Ovary (tissue), 9 donors: Measurements from ENCODE around the gene PLXNB1. TPM values are rescaled to one million over a fixed set of nuclear protein-coding genes. Genes with fewer than 3 reads are reported as not detected.

Experiments used
- DNase-seq, 5 donors: peaks; one replicate each; pipeline ENCODE4 v3.0.0-alpha.2; 2019 to 2020
- H3K27ac ChIP-seq, 2 donors: fragments of 200-600 bp; one replicate each; pipeline versions ENCODE4 v1.5.1 to v1.8.0; 2019 to 2022
- H3K27me3 ChIP-seq: fragments of 200-600 bp; one replicate; pipeline ENCODE4 v1.8.0; 2022
- H3K36me3 ChIP-seq: fragments of 200-600 bp; sonication (generic); one replicate; pipeline ENCODE4 v1.5.1; 2019
- H3K4me1 ChIP-seq: one replicate; pipeline ENCODE4 v1.8.1; 2013; ENCODE audit warnings: mild to moderate bottlenecking, moderate library complexity; ENCODE audit not compliant: insufficient read depth
- H3K4me3 ChIP-seq: fragments of 200-600 bp; sonication (generic); one replicate; pipeline ENCODE4 v1.5.1; 2017
- H3K9me3 ChIP-seq, 2 donors: fragments of 200-600 bp in 1 of 2; sonication (generic) in 1 of 2; one replicate each; pipeline versions ENCODE4 v1.5.1 to v1.8.1; 2013 to 2019; ENCODE audit warnings: mild to moderate bottlenecking in 1 of 2, moderate library complexity in 1 of 2
- EP300 ChIP-seq: sonication (generic); formaldehyde crosslinking; IDR thresholded peaks from one replicate; pipeline ENCODE4 v1.6.1; 2017; ENCODE audit warnings: antibody characterized with exemption
- POLR2A ChIP-seq: fragments of 450-650 bp; IDR thresholded peaks from one replicate; pipeline ENCODE4 v1.6.1; 2017; ENCODE audit warnings: antibody characterized with exemption, mild to moderate bottlenecking, moderate library complexity
- WGBS, 3 donors: extraction: QIAGEN DNeasy Blood & Tissue Kit in 1 of 3; methylation state at CpG; one replicate each; pipeline versions ENCODE4 v1.1.5 to v1.1.7; 2013 to 2017; 5-methylcytosine and 5-hydroxymethylcytosine counted together
- intact Hi-C, 4 donors: fragments of 100-400 bp; cut with DNase I; formaldehyde crosslinking; loops; one replicate each; pipeline versions ENCODE4 v1.11.0 to v1.15.1; 2022 to 2023
- polyA plus RNA-seq, 2 donors: library from polyadenylated mRNA; stranded (reverse); fragments of 200-250 nt in 1 of 2; fragments of 350-450 nt in 1 of 2; fragmentation: Illumina TruSeq in 1 of 2; extraction: RNeasy Lipid Tissue Mini Kit (QIAGEN cat#74804) in 1 of 2; gene quantifications; one replicate each; pipeline ENCODE4 v1.2.3, GENCODE V29; 2013 to 2014
- total RNA-seq, 7 donors: library from RNA; depleted of rRNA in 2 of 7; stranded (reverse); fragments of >200 nt in 2 of 7; fragmentation: NEBNext Ultra II Directional in 3 of 7; extraction: Animal tissue kit (Norgen Biotek cat#: 25700) in 3 of 7; gene quantifications; one replicate each; pipeline versions ENCODE4 v1.1.0 to v1.2.4, GENCODE V29; 2016 to 2023
- TF ChIP-seq, protein P1 (sequence below), 3 donors: fragments of 450-650 bp in 2 of 3; fragments of 200-600 bp in 1 of 3; IDR thresholded peaks; one replicate each; pipeline versions ENCODE4 v1.5.1 to v1.8.0; 2016 to 2022; ENCODE audit warnings: antibody characterized with exemption in 3 of 3, mild to moderate bottlenecking in 1 of 3
- donor health status: DM: no; HTN: no; CAD: no; lungs with moderate emphysema.
- donor health status: DM: no; HTN: no; CAD: no.
- donor health status: Bipolar disorder and iron deficiency.
- donor health status: DM: yes; HTN: yes; CAD: no.
- donor health status: DM: no; HTN: no; CAD: no.
- donor health status: DM: yes; HTN: yes; CAD: no.

PLXNB1 gene
- total and polyA plus RNA-seq, 9 donors, result 11.2 to 166 (median 83.7) TPM

DNA sequence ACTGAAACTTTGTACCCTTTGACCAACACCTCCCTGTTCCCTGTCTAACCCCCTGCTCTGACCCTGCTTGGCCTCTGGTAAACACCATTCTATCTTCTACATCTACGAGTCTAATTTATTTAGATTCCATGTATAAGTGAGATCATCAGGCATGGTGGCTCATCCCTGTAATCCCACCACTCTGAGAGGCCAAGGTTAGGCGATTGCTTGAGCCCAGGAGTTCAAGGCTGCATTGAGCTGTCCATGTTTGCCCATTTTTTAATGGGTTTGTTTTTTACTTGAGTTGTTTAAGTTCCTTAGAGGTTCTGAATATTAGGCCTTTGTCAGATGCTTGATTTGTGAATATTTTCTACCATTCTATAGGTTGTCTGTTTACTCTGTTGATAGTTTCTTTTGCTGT lies 40.9 kb downstream of the PLXNB1 start:
- no peaks in the 10 kb centered on the region for H3K4me1 ChIP-seq
- no peak for TF ChIP-seq POLR2A
- TF ChIP-seq, protein P1, sequence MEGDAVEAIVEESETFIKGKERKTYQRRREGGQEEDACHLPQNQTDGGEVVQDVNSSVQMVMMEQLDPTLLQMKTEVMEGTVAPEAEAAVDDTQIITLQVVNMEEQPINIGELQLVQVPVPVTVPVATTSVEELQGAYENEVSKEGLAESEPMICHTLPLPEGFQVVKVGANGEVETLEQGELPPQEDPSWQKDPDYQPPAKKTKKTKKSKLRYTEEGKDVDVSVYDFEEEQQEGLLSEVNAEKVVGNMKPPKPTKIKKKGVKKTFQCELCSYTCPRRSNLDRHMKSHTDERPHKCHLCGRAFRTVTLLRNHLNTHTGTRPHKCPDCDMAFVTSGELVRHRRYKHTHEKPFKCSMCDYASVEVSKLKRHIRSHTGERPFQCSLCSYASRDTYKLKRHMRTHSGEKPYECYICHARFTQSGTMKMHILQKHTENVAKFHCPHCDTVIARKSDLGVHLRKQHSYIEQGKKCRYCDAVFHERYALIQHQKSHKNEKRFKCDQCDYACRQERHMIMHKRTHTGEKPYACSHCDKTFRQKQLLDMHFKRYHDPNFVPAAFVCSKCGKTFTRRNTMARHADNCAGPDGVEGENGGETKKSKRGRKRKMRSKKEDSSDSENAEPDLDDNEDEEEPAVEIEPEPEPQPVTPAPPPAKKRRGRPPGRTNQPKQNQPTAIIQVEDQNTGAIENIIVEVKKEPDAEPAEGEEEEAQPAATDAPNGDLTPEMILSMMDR (IDR thresholded peaks at IDR 0.05), result no peak
- TF ChIP-seq EP300, result no peak
- H3K27me3 ChIP-seq, result no peaks in the 10 kb centered on the region
- H3K4me3 ChIP-seq, result no peak overlapping the region
- intact Hi-C loops, result no loop called here
- WGBS, 3 donors, result 68 to 78% (median 74%) methylated on average over 2 of the region's 2 CpGs
- no peak for DNase-seq
- no peak overlapping the region for H3K27ac ChIP-seq
- no peaks in the 10 kb centered on the region for H3K36me3 ChIP-seq
- no peaks in the 10 kb centered on the region for H3K9me3 ChIP-seq

DNA sequence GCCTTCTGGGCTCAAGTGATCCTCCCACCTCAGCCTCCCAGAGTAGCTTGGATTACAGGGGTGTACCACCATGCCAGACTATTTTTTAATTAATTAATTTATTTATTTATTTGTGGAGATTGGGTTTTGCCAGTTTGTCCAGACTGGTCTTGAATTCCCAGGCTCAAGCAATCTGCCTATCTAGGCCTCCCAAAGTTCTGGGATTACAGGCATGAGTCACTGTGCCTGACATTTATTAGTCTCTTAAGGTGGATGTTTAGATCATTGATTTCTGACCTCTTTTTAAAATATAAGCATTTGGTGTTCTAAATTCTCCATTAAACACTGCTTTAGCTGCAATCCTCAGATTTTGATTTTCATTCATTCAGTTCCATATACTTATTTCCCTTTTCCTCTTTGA lies 42.3 kb downstream of the PLXNB1 start:
- H3K4me1 ChIP-seq, result no peaks in the 10 kb centered on the region
- no peak overlapping the region for H3K4me3 ChIP-seq
- H3K36me3 ChIP-seq, result no peaks in the 10 kb centered on the region
- intact Hi-C loops, result no loop called here
- DNase-seq, result no peak
- H3K9me3 ChIP-seq, result no peaks in the 10 kb centered on the region
- no peaks in the 10 kb centered on the region for H3K27me3 ChIP-seq
- TF ChIP-seq POLR2A (no peak), EP300 (no peak)
- TF ChIP-seq, protein P1 (IDR thresholded peaks at IDR 0.05), result no peak
- H3K27ac ChIP-seq, result no peak overlapping the region

DNA sequence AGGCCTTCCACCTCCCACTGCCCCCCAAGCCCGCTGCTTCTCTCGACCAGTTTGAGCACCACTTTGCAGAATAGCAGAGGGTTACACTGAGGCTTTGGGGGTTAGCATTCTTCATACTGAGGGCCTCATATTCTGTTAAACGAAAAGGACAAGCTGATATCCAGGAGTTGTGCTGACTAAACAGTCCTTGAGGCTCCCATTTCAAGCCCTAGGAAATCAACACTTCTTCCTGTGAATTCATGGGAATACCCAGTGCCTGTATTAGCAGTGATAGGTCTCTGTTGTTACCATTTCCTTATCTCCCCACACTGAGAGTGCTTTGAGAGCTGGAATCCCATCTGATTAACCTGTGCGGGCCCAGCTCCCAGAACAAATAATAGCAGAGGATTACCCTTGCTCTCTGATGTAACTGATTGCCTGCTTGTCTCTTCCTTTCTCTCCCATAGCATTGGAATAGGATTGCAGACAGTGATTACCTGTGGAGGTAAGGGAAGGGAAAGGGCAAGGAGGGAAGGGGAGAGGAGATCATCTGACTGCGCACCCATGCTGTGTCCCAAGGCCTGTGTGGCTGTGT lies 56.9 kb downstream of the PLXNB1 start:
- Histone ChIP-seq H3K27ac (no peak overlapping the region), H3K4me1 (no peaks in the 10 kb centered on the region), H3K4me3 (no peak overlapping the region), H3K9me3 (no peaks in the 10 kb centered on the region), H3K27me3 (no peaks in the 10 kb centered on the region), H3K36me3 (no peaks in the 10 kb centered on the region)
- DNase-seq, result no peak
- 57 to 63% (median 59%) methylated on average over 5 of the region's 5 CpGs for WGBS, 3 donors
- intact Hi-C loops, result no loop called here
- TF ChIP-seq POLR2A (no peak), EP300 (no peak)
- TF ChIP-seq, protein P1 (IDR thresholded peaks at IDR 0.05), result no peak

DNA sequence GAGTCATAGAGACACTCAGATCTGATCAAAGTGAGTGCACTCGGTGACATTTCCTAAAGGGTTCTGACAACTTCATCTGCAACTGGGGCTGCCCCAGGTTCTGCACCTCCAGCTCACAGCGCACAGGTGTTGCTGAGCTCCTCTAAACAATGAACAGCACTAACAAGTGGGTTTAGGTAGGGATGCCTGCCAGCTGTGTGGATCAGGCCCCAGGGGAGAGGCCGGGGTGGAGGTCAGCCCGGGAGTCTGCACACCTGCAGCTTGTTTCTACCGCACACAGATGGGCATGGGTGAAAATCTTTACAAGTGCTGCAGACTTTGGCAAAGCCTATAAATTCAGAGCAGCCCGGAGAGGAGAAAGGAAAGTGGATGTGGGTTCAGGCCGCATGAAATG lies 57.5 kb downstream of the PLXNB1 start:
- no peak for TF ChIP-seq EP300
- TF ChIP-seq POLR2A, result no peak
- TF ChIP-seq, protein P1 (IDR thresholded peaks at IDR 0.05), result no peak
- Histone ChIP-seq H3K27ac (no peak overlapping the region), H3K4me1 (no peaks in the 10 kb centered on the region), H3K4me3 (no peak overlapping the region), H3K27me3 (no peaks in the 10 kb centered on the region), H3K9me3 (no peaks in the 10 kb centered on the region), H3K36me3 (no peaks in the 10 kb centered on the region)
- intact Hi-C loops, result no loop called here
- no peak for DNase-seq
- WGBS, 3 donors, result 76 to 88% (median 82%) methylated on average over 7 of the region's 7 CpGs
